Cardiac fibroblast (primary cell): ENCODE measurements around the gene TMEM200A.
A peak's percentile ranks its signal among the peaks of the same experiment; 100 is the strongest.

Experiments
- DNase-seq, 2 donors: peaks; one replicate each; pipeline versions ENCODE4 v3.0.0 to v3.0.0-alpha.2; 2010; ENCODE audit warnings: low read depth in 2 of 2
- H3K4me3 ChIP-seq, 2 donors: replicated peaks in 1 of 2; 1 replicate in 1 of 2; 2 replicates in 1 of 2; pipeline ENCODE4 v1.5.1; 2011; ENCODE audit warnings: low read depth in 2 of 2, low read length in 2 of 2, mild to moderate bottlenecking in 2 of 2, moderate library complexity in 1 of 2
- CTCF ChIP-seq: IDR thresholded peaks from one replicate; pipeline ENCODE4 v1.5.1; 2011; ENCODE audit warnings: low read depth, mild to moderate bottlenecking, low read length, inconsistent platforms

TMEM200A gene

GRCh38 chr6:130373992-130374391 lies 8.2 kb downstream of the TMEM200A start:
- no peak for DNase-seq
- no peak for TF ChIP-seq CTCF
- no peak overlapping the region for H3K4me3 ChIP-seq

DNA sequence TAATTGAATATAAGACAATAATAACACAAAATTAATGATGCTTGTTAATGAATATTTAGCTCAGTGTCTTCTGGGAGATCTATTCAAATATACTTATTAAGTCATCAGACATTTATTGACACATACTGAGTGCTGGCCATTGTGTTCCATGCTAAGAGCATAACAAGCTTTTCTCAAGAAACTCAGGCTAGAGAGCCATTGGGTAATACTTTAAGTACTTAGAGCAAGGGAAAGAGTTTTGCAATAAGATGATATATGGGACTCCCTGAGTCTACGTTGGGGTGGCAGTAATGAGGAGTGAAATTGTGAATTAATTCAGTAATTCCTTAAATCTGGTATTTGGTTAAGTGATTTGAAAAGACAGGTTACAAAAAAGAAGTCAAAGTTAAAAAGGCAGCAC lies 11.1 kb downstream of the TMEM200A start:
- no peak overlapping the region for H3K4me3 ChIP-seq
- TF ChIP-seq CTCF = no peak
- peak; percentile 4 to 28 for DNase-seq

DNA sequence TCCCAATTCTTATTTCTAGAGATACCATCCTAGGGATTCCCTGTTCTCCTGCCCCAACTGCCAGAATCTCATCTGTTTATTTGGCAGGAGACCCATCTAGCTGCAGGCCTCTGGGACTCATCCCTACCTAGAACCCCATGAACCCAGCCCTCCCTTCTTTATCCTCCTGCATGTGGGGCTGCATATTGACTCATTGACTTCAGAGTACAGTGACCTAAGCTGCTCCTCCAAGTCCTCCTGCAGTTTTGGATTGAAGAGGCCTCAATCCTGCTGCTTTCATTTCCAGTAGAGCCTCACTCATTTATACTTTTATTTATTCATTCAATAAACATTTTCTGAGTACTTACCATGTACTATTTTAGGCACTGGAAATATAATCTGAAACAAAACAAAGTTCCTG lies 11.6 kb downstream of the TMEM200A start:
- DNase-seq = no peak
- no peak overlapping the region for H3K4me3 ChIP-seq
- TF ChIP-seq CTCF = no peak

DNA sequence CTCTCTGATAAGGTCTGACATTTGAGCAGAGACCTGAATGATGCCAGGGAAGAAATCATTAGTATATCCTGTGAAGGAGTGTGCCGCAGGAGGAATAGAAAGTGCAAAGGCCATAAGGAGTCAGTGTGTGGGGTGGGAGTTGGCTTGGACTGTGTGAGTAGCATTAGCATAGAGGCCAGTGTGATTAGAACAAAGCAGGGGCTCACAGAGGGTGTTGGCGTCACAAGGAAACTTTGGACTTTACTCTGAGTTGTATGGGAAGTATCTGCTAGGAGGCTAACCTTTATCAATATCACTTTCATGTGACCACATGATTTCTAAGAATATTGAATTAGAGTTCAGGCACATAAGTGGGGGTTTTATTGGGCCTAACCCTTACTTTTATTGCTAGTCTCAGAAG lies 12.1 kb downstream of the TMEM200A start:
- no peak for TF ChIP-seq CTCF
- DNase-seq = no peak

DNA sequence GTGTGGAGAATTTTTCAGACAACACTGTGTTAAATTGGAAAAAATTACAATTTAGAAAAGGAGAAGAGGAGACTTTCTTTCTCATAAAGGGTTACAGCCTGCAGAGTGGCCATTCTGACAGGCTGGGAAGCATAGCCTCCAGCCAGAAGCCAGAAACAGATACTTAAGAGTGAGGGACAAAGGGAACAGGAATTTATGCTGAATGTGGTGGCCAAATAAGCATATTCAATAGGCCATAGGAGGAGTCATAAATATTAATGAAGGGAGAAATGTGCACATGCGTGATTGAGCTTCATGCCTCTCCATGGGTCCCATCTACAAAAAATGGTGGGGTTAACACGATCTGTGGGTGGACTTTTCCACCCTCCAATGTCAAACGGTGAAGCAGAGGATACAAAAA lies 13.4 kb downstream of the TMEM200A start:
- no peak overlapping the region for H3K4me3 ChIP-seq
- no peak for TF ChIP-seq CTCF
- DNase-seq = no peak

More for the DNA sequence above, 12.1 kb downstream of the TMEM200A start:
- H3K4me3 ChIP-seq = no peak overlapping the region

DNA sequence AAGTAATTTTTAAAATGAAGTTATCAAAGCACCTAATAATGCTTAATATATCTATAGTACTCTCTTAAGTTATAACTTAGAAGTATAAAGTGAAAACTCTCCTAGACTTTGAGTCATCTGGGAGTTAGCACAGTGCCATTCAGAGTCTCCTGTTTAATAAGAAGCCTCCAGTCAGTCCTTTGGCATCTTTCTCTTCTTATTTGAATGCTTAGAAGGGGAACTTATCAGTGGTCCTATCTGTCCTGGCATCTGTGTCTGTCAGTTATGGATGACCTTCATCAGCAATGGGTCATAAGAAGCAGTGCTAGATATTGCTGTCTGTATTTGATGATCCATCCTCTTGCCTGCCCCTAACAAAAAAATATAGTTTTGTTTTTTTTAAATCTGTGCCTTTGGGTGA lies 15.2 kb downstream of the TMEM200A start:
- no peak overlapping the region for H3K4me3 ChIP-seq
- no peak for TF ChIP-seq CTCF
- DNase-seq = no peak
